ENCODE measurements around the gene CCDC51.

The CCDC51 gene

GRCh38 chr3:48459331-48459730, 19.4 kb upstream of the CCDC51 start:
- no peak for DNase-seq (ENCODE audit: low read depth)
- no peak for TF ChIP-seq CTCF (IDR thresholded peaks at IDR 0.05; ENCODE audit: control insufficient read depth, insufficient read depth, low read depth, low read length, missing control alignments)
- no peak overlapping the region for H3K4me3 ChIP-seq (ENCODE audit: control insufficient read depth, low read depth, low read length)

DNA sequence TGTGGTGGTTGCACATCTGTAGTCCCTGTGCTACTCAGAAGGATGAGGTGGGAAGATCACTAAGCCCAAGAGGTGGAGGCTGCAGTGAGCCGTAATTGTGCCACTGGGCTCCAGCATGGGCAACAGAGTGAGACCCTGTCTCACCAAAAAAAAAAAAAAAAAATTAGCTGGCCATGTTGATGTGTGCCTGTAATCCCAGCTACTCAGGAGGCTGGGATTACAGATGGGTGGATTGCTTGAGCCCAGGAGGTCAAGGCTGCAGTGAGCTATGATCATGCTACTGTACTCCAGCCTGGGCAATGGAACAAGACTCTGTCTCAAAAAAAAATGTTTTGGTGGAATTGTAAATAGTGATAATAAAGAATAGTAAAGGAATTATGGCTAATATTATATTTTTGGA, 16.5 kb upstream of the CCDC51 start:
- TF ChIP-seq CTCF (IDR thresholded peaks at IDR 0.05; ENCODE audit: control insufficient read depth, insufficient read depth, low read depth, low read length, missing control alignments): no peak
- no peak for DNase-seq (ENCODE audit: low read depth)

DNA sequence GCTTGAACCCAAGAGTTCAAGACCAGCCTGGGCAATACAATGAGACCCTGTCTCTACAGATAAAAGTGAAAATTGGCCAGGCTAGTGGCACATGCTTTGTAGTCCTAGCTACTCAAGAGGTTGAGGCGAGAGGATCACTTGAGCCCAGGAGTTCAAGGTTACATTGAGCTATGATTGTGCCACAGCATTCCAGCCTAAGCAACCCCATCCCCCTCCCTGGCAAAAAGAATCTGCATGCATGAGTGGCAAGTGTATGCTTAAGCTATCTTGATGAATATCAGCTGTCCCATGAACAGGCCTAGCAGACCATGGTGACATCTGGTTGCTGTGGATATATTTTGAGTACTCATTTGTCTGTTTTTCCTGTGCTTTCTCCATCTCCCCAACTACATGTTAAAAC, 11.4 kb upstream of the CCDC51 start:
- no peak for TF ChIP-seq CTCF (IDR thresholded peaks at IDR 0.05; ENCODE audit: control insufficient read depth, insufficient read depth, low read depth, low read length, missing control alignments)
- no peak for DNase-seq (ENCODE audit: low read depth)
- H3K4me3 ChIP-seq (ENCODE audit: control insufficient read depth, low read depth, low read length): no peak overlapping the region

More for the DNA sequence above, 16.5 kb upstream of the CCDC51 start:
- no peak overlapping the region for H3K4me3 ChIP-seq (ENCODE audit: control insufficient read depth, low read depth, low read length)

DNA sequence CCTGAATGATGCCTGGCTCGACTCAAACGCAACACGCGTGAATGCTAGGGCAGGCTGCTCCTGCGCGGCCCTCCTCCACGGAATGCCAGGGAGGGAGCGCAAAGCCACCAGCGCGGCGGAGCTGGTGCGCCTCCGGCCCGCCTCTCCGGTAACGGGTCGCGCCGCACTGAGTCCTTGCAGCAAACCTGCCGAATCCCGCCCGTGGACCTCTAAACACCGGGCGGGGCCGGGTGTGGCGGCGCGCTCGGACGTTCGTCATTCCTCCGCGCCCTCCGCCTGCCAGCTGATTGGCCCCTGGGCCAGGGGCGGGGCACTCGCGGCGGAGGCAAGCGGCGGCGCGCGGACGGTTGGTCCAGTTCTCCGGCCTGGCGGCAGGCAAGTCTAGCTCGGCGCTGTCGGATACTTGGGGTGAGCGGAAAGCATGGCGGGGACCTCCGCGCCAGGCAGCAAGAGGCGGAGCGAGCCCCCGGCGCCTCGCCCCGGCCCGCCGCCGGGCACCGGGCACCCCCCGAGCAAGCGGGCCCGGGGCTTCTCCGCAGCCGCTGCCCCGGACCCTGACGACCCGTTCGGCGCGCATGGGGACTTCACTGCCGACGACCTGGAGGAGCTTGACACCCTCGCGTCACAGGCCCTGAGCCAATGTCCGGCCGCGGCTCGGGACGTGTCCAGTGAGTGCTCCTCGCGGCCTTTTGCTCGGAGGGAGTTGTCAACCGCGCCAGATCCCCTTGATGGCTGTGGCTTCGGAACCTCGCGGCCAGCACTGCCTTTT, 6.7 kb upstream of the CCDC51 start, which contains the start of gene ATRIP:
ATRIP (plus strand) TSS at position 313 of the 769 bp plus-strand sequence; CDS start at position 422, 109 bp downstream.
- peak; percentile 35 for DNase-seq (ENCODE audit: low read depth)
- TF ChIP-seq CTCF (IDR thresholded peaks at IDR 0.05; ENCODE audit: control insufficient read depth, insufficient read depth, low read depth, low read length, missing control alignments): no peak
- peak within 1 kb of the TSS; percentile 61 for H3K4me3 ChIP-seq (ENCODE audit: control insufficient read depth, low read depth, low read length)

DNA sequence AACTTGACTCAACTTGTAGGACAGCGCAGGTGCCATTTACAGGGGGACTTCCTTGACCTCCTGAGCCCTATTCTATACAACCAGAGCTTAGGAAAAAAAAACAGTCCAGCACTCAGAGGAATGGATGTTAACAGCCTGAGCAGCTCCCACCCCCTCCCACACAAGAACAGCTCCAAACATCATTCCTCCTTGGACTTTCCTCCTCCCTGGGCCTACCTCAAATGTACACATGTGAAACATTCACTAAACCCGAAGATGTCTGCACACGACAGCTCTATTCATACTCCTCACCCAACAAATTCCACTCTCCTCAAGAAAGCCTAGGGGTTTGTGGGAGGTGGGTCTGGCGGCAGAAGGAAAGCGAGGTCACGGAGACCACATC, 6.1 kb upstream of the CCDC51 start:
- DNase-seq (ENCODE audit: low read depth): no peak
- peak overlapping the region; percentile 61 for H3K4me3 ChIP-seq (ENCODE audit: control insufficient read depth, low read depth, low read length)
- no peak for TF ChIP-seq CTCF (IDR thresholded peaks at IDR 0.05; ENCODE audit: control insufficient read depth, insufficient read depth, low read depth, low read length, missing control alignments)

DNA sequence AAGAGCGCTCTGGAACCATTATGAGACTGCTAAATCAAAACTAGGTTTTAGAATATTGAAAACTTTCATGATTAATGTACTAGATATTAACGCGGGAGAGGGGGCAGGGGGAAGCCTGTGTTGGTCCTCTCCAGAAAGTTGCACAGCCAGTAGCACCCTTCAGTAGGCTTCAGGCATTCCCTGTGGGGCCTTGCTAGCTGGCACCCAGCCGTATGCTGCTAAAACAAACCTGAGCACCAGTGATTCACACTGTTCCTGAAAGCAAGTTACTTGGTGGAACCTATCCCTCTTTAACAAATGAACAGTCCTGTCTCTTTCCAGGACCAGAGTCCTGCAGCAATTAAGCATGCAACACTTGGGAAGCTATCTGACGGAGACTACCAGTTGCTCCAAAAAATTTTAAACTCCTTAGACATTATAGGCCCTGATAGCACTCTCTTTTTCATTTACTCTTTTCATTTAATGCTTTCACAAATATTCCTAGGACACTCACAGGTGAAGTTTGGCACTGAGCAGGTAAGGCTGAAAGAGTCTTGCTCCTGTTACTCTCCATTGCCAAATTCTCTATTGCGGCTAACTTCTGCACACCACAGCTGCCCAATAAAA, 5.5 kb upstream of the CCDC51 start:
- TF ChIP-seq CTCF (IDR thresholded peaks at IDR 0.05; ENCODE audit: control insufficient read depth, insufficient read depth, low read depth, low read length, missing control alignments): no peak
- DNase-seq (ENCODE audit: low read depth): no peak
- H3K4me3 ChIP-seq (ENCODE audit: control insufficient read depth, low read depth, low read length): peak overlapping the region; percentile 61; the same call in 1 of the 2 replicates
